Trophoblast cell (in vitro differentiated cells and primary cell): Measurements from ENCODE around the gene NDUFA3. TPM values are rescaled to one million over a fixed set of nuclear protein-coding genes. Genes with fewer than 3 reads are reported as not detected.

ENCODE experiments used
- DNase-seq, 2 donors: peaks; one replicate each; pipeline ENCODE4 v3.0.0-alpha.2; 2016
- H2AFZ ChIP-seq: 2 replicates; pipeline ENCODE4 v1.6.1; 2013; ENCODE audit warnings: low read length, moderate library complexity, mild to moderate bottlenecking; ENCODE audit not compliant: insufficient read depth, poor library complexity
- H2AK5ac ChIP-seq: 2 replicates; pipeline ENCODE4 v1.6.1; 2013; ENCODE audit warnings: mild to moderate bottlenecking, low read length
- H2BK120ac ChIP-seq: 2 replicates; pipeline ENCODE4 v1.6.1; 2013; ENCODE audit warnings: low read length, mild to moderate bottlenecking, moderate library complexity; ENCODE audit not compliant: insufficient read depth, poor library complexity
- H2BK12ac ChIP-seq: 2 replicates; pipeline ENCODE4 v1.6.1; 2013; ENCODE audit warnings: mild to moderate bottlenecking, low read length, moderate library complexity
- H2BK5ac ChIP-seq: 2 replicates; pipeline ENCODE4 v1.6.1; 2013; ENCODE audit warnings: low read length, low read depth, moderate library complexity, mild to moderate bottlenecking; ENCODE audit not compliant: poor library complexity
- H3K14ac ChIP-seq: 2 replicates; pipeline ENCODE4 v1.6.1; 2013; ENCODE audit warnings: mild to moderate bottlenecking, low read length
- H3K18ac ChIP-seq: 2 replicates; pipeline ENCODE4 v1.6.1; 2013; ENCODE audit warnings: mild to moderate bottlenecking, low read length
- H3K23ac ChIP-seq: 2 replicates; pipeline ENCODE4 v1.6.1; 2013; ENCODE audit warnings: low read length
- H3K27ac ChIP-seq: 2 replicates; pipeline ENCODE4 v1.5.1; 2013; ENCODE audit warnings: low read depth, mild to moderate bottlenecking, inconsistent platforms, low read length, moderate library complexity
- H3K27me3 ChIP-seq: 2 replicates; pipeline ENCODE4 v1.6.1; 2013; ENCODE audit warnings: inconsistent platforms, mild to moderate bottlenecking, low read length, moderate library complexity; ENCODE audit not compliant: insufficient read depth
- H3K36me3 ChIP-seq, 2 experiments: 1 replicate in 1 of 2; 2 replicates in 1 of 2; pipeline ENCODE4 v1.6.1; 2013; ENCODE audit warnings: low read length in 2 of 2, mild to moderate bottlenecking in 2 of 2, moderate library complexity in 1 of 2; ENCODE audit not compliant: insufficient read depth in 2 of 2, control insufficient read depth in 1 of 2
- H3K4ac ChIP-seq: 2 replicates; pipeline ENCODE4 v1.6.1; 2013; ENCODE audit warnings: low read depth, mild to moderate bottlenecking, low read length, moderate library complexity
- H3K4me1 ChIP-seq, 2 experiments: 1 replicate in 1 of 2; 2 replicates in 1 of 2; pipeline ENCODE4 v1.6.1; 2013; ENCODE audit warnings: low read length in 2 of 2, mild to moderate bottlenecking in 2 of 2, moderate library complexity in 1 of 2; ENCODE audit not compliant: insufficient read depth in 2 of 2, control insufficient read depth in 1 of 2
- H3K4me2 ChIP-seq: 2 replicates; pipeline ENCODE4 v1.6.1; 2013; ENCODE audit warnings: inconsistent platforms, mild to moderate bottlenecking, low read length, moderate library complexity
- H3K4me3 ChIP-seq: 2 replicates; pipeline ENCODE4 v1.5.1; 2013; ENCODE audit warnings: mild to moderate bottlenecking, low read depth, low read length, inconsistent platforms
- H3K79me1 ChIP-seq: one replicate; pipeline ENCODE4 v1.6.1; 2013; ENCODE audit warnings: low read length
- H3K79me2 ChIP-seq: 2 replicates; pipeline ENCODE4 v1.6.1; 2013; ENCODE audit warnings: low read length, mild to moderate bottlenecking; ENCODE audit not compliant: control insufficient read depth, insufficient read depth, poor library complexity
- H3K9ac ChIP-seq: 2 replicates; pipeline ENCODE4 v1.6.1; 2013; ENCODE audit warnings: mild to moderate bottlenecking, low read length
- H3K9me3 ChIP-seq: 2 replicates; pipeline ENCODE4 v1.6.1; 2013; ENCODE audit warnings: low read depth, mild to moderate bottlenecking, control low read depth, inconsistent platforms, low read length; ENCODE audit not compliant: insufficient read depth
- H4K12ac ChIP-seq: 2 replicates; pipeline ENCODE4 v1.6.1; 2013; ENCODE audit warnings: low read depth, mild to moderate bottlenecking, low read length, moderate library complexity
- H4K8ac ChIP-seq: 2 replicates; pipeline ENCODE4 v1.6.1; 2013; ENCODE audit warnings: low read depth, mild to moderate bottlenecking, low read length, moderate library complexity
- H4K91ac ChIP-seq: one replicate; pipeline ENCODE4 v1.6.1; 2013; ENCODE audit warnings: low read depth, mild to moderate bottlenecking, low read length, moderate library complexity
- WGBS: extraction: QIAGEN DNeasy Blood & Tissue Kit; methylation state at CpG from one replicate; pipeline ENCODE4 v1.1.7; 2013; ENCODE audit warnings: missing lambda C conversion rate; ENCODE audit not compliant: insufficient read length, insufficient coverage; ENCODE audit errors: extremely low coverage; 5-methylcytosine and 5-hydroxymethylcytosine counted together
- polyA plus RNA-seq: library from polyadenylated mRNA; stranded (reverse); fragments of 200-250 nt; gene quantifications from 2 replicates; pipeline ENCODE4 v1.2.3, GENCODE V29; 2013

Gene NDUFA3
- polyA plus RNA-seq, result 576 and 590 TPM in 2 replicates

DNA sequence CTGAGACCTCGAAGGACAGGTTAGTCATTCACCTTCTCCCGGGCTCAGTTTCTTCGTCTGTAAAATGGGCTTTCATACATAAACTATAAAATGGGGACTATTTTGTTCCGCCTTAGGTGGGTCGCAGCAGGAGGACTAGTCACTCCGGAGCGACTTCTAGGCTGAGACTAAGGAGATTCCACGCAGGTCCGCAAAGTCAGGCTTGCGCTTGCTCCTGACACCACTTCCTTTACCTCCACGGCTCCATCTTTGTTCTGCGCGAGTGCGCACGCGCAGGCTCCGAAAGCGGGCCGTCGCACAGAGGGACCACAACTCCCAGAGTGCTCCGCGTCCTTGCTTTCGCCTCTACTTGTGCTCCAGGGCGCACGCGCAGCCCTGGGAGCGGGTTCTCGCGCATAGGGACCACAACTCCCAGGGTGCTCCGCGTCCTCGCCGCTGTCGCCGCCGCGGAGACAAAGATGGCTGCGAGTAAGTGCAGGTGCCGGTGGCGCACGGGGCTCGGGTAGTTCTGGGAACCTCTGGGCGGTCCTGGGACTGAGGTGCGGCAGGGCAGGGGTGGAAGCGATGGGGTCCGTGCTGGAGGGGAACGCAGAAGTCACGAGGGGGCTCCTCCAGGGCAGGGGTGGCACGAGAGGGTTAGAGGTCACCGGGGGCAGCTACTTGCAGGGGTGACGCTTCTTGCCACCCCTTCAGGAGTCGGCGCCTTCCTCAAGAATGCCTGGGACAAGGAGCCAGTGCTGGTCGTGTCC, at the start of gene NDUFA3:
Gene NDUFA3, plus strand, starts transcription at position 435 of the 749 bp plus-strand sequence. Its CDS starts 24 bp downstream, at position 459.
- H3K4me3 ChIP-seq, result peak within 1 kb of the TSS; percentile 88
- peaks cover 7% of the 10 kb centered on the region for H3K79me1 ChIP-seq
- no peak within 1 kb of the TSS for H2BK12ac ChIP-seq
- H3K27ac ChIP-seq, result no peak within 1 kb of the TSS
- H3K36me3 ChIP-seq, result peaks cover 22% of the 10 kb centered on the region in 2 experiments
- peak within 1 kb of the TSS; percentile 93 for H4K8ac ChIP-seq
- H2AFZ ChIP-seq, result peak within 1 kb of the TSS; percentile 89
- peak within 1 kb of the TSS; percentile 94 for H3K4me2 ChIP-seq
- H2BK120ac ChIP-seq, result peak within 1 kb of the TSS; percentile 18
- H4K91ac ChIP-seq, result peak within 1 kb of the TSS; percentile 84
- H3K23ac ChIP-seq, result no peak within 1 kb of the TSS
- no peaks in the 10 kb centered on the region for H3K9me3 ChIP-seq
- peaks cover 0 to 7% of the 10 kb centered on the region in 2 experiments for H3K4me1 ChIP-seq
- H3K79me2 ChIP-seq, result peaks cover 5% of the 10 kb centered on the region
- peak within 1 kb of the TSS; percentile 79 for H3K9ac ChIP-seq
- H3K4ac ChIP-seq, result peak within 1 kb of the TSS; percentile 61
- peak within 1 kb of the TSS; percentile 89 for H2AK5ac ChIP-seq
- H3K14ac ChIP-seq, result peak within 1 kb of the TSS; percentile 78
- no peak within 1 kb of the TSS for H2BK5ac ChIP-seq
- no peaks in the 10 kb centered on the region for H3K27me3 ChIP-seq
- peak within 1 kb of the TSS; percentile 92 for H4K12ac ChIP-seq
- H3K18ac ChIP-seq, result peak within 1 kb of the TSS; percentile 60
- no CpG with 5 or more reads among the region's 54 CpGs for WGBS
- peak; percentile 99 to 100 for DNase-seq

DNA sequence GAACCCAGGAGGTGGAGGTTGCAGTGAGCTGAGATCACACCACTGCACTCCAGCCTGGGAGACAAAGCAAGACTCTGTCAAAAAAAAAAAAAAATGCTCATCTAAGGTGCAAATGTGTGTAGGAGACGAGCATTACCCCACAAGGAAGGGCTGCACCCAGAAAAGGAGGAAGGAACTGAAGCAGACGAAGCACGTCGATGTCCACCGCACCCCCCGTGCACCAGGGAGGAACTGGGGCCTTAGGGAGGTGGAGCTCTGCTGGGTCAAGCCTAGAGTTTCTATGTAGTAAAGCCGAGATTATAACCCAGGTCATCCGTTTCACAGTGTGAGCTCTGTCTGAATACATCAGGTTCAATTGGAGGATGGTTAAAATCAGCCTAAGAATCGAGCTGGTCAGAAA, 40.0 kb upstream of the NDUFA3 start:
- H3K4me2 ChIP-seq, result no peak overlapping the region
- H2BK120ac ChIP-seq, result no peak overlapping the region
- no peak overlapping the region for H3K4ac ChIP-seq
- no peak overlapping the region for H3K27ac ChIP-seq
- H3K79me1 ChIP-seq, result no peaks in the 10 kb centered on the region
- H3K14ac ChIP-seq, result no peak overlapping the region
- no CpG with 5 or more reads among the region's 9 CpGs for WGBS
- no peak overlapping the region for H4K91ac ChIP-seq
- no peak overlapping the region for H4K12ac ChIP-seq
- peaks cover 5% of the 10 kb centered on the region for H3K9me3 ChIP-seq
- H3K4me1 ChIP-seq, result no peaks in the 10 kb centered on the region
- no peak overlapping the region for H3K9ac ChIP-seq
- no peaks in the 10 kb centered on the region for H3K36me3 ChIP-seq
- no peak for DNase-seq
- H2AFZ ChIP-seq, result no peak overlapping the region
- H2BK12ac ChIP-seq, result no peak overlapping the region
- H3K79me2 ChIP-seq, result no peaks in the 10 kb centered on the region
- H4K8ac ChIP-seq, result no peak overlapping the region
- H3K27me3 ChIP-seq, result no peaks in the 10 kb centered on the region
- H3K18ac ChIP-seq, result no peak overlapping the region
- H3K4me3 ChIP-seq, result no peak overlapping the region
- H2BK5ac ChIP-seq, result no peak overlapping the region
- H2AK5ac ChIP-seq, result no peak overlapping the region
- H3K23ac ChIP-seq, result no peak overlapping the region

- Histone ChIP-seq H3K4ac (no peak within 1 kb of the TSS), H3K23ac (no peak within 1 kb of the TSS), H3K27ac (no peak within 1 kb of the TSS), H3K27me3 (no peaks in the 10 kb centered on the region), H2AK5ac (no peak within 1 kb of the TSS), H3K18ac (no peak within 1 kb of the TSS), H3K9me3 (peaks cover 3% of the 10 kb centered on the region), H3K4me1 (no peaks in the 10 kb centered on the region), H2AFZ (no peak within 1 kb of the TSS), H3K4me3 (no peak within 1 kb of the TSS), H3K4me2 (no peak within 1 kb of the TSS), H2BK12ac (no peak within 1 kb of the TSS), H3K36me3 (no peaks in the 10 kb centered on the region), H3K79me1 (no peaks in the 10 kb centered on the region), H2BK5ac (no peak within 1 kb of the TSS), H2BK120ac (no peak within 1 kb of the TSS), H3K14ac (no peak within 1 kb of the TSS), H4K8ac (no peak within 1 kb of the TSS), H3K79me2 (no peaks in the 10 kb centered on the region), H4K91ac (no peak within 1 kb of the TSS), H4K12ac (no peak within 1 kb of the TSS), H3K9ac (no peak within 1 kb of the TSS)
- no peak for DNase-seq
- WGBS, result no CpG with 5 or more reads among the region's 34 CpGs
Observed at GRCh38 chr19:54063350-54064116, 39.1 kb upstream of the NDUFA3 start, which contains the start of gene VSTM1. Gene VSTM1 (minus strand): TSS chr19:54063897. CDS start chr19:54063777, 120 bp downstream.

DNA sequence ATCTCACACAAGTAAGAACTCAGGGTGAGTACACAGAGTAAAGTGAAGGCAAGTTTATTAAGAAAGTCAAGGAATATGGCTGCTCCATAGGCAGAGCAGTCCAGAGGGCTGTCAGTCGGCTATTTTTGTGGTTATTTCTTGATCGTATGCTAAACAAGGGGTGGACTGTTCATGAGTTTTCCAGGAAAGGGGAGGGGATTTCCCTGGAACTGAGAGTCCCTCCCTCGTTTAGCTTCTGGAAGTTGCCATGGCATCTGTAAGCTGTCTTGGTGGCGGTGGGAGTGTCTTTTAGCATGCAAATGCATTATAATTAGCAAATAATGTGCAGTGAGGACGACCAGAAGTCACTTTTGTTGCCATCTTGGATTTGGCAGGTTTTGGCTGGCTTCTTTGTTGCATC, 33.2 kb upstream of the NDUFA3 start:
- H3K79me1 ChIP-seq, result no peaks in the 10 kb centered on the region

More for the DNA sequence above, 33.2 kb upstream of the NDUFA3 start:
- Histone ChIP-seq H4K8ac (no peak overlapping the region), H3K9ac (no peak overlapping the region), H3K4me2 (no peak overlapping the region), H2BK5ac (no peak overlapping the region), H3K23ac (no peak overlapping the region), H2BK12ac (no peak overlapping the region), H4K91ac (no peak overlapping the region), H2AFZ (no peak overlapping the region), H3K27me3 (no peaks in the 10 kb centered on the region), H4K12ac (no peak overlapping the region), H3K18ac (no peak overlapping the region), H2BK120ac (no peak overlapping the region), H3K36me3 (no peaks in the 10 kb centered on the region), H3K4me1 (no peaks in the 10 kb centered on the region), H3K9me3 (peaks cover 7% of the 10 kb centered on the region), H3K27ac (no peak overlapping the region), H3K79me2 (no peaks in the 10 kb centered on the region), H3K4ac (no peak overlapping the region), H3K14ac (no peak overlapping the region), H3K4me3 (no peak overlapping the region), H2AK5ac (no peak overlapping the region)
- no CpG with 5 or more reads among the region's 5 CpGs for WGBS
- DNase-seq, result no peak
